ENCODE measurements around the gene EPN2.

DNA sequence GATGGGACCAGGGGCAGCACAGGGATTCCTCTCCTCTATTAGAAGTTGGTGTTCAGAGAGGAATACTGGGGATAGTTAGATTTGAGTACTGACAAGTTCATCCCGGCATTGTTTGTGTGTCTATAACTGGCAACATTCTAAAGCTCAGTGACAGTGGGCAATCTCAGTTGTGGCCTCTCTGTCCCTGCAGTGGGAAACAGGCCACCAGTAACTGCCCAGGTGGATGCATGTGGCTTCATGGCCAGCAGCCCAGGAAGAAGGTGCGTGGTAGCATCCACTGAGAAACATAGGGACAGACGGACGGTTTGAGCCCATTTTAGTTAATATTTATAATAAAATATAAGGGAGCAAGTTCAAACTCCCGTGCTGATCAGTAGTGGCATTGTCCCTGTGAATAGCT, 73.8 kb downstream of the EPN2 start:
- TF ChIP-seq CTCF (IDR thresholded peaks at IDR 0.05; ENCODE audit: insufficient read depth, low read length, poor library complexity, severe bottlenecking), result no peak
- TF ChIP-seq EZH2phosphoT487 (conservative IDR thresholded peaks at IDR 0.05; ENCODE audit: low read length), result no peak

Data from SU-DHL-6 (cell line).